ENCODE data around the gene DNAI7. TPM values are rescaled to one million over a fixed set of nuclear protein-coding genes. Genes with fewer than 3 reads are reported as not detected.

Gene DNAI7
- total RNA-seq, 2 donors from 2014 or later, result 1.1 TPM; not detected in 1

- intact Hi-C loops (cut with DNase I), result no loop called here
- DNase-seq (ENCODE audit: low spot score), result no peak
Observed at GRCh38 chr12:25186038-25186787, 8.7 kb downstream of the DNAI7 start.

DNA sequence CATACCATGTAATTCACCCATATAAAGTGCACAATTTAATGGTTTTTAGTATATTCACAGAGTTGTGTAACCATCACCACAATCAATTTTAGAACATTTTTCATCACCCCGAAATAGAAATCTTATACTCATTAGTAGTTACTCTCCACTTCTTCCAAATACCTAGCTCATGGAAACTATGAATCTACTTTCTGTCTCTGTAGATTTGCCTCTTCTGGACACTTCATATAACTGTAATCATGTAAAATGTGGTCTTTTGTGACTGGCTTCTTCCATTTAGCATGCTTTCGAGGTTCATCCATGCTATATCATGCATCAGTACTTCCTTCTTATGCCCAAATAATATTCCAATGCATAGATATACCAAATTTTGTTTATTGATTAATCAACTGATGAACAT is 10.8 kb downstream of the DNAI7 start:
- intact Hi-C loops (cut with DNase I), result no loop called here

GRCh38 chr12:25182765-25183164 is 12.2 kb downstream of the DNAI7 start:
- no peak for DNase-seq (ENCODE audit: low spot score)
- intact Hi-C loops (cut with DNase I), result no loop called here

More for the DNA sequence above, 10.8 kb downstream of the DNAI7 start:
- DNase-seq (ENCODE audit: low spot score), result no peak

DNA sequence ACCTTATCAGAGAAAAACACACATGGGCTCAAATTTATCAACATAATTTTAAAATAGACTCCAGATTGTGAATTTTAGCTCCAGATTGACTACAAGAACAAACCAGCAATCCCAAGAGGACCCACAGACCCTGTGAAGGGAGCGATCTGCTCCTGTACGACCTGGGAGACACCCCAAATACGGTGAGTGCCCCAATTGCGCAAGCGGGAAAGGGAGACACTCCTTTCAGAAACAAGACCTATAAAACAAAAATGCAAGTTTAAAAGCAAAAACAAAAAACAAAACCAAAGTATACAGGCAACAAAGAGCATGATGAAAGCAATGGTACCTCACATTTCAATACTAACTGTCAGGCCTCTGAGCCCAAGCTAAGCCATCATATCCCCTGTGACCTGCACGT is 32.1 kb downstream of the DNAI7 start:
- DNase-seq (ENCODE audit: low spot score), result no peak
- intact Hi-C loops (cut with DNase I), result no loop called here

DNA sequence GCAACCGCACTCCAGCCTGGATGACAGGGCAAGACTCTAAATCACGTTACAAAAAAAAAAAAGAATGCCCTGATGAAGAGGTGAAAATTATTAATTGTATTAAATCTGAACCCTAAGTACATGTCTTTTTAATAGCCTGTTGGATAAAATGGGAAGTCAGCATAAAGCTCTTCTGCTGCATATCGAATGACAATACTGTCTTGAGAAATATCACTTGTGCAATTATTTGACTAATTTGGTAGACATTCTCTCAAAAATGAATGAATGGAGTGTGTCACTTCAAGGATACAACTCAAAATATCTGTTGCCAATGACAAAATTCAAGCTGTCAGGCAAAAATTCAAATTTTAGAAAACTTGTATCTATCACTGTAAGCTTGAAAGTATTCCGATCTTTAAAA is 38.9 kb downstream of the DNAI7 start:
- DNase-seq (ENCODE audit: low spot score), result no peak
- intact Hi-C loops (cut with DNase I), result no loop called here

DNA sequence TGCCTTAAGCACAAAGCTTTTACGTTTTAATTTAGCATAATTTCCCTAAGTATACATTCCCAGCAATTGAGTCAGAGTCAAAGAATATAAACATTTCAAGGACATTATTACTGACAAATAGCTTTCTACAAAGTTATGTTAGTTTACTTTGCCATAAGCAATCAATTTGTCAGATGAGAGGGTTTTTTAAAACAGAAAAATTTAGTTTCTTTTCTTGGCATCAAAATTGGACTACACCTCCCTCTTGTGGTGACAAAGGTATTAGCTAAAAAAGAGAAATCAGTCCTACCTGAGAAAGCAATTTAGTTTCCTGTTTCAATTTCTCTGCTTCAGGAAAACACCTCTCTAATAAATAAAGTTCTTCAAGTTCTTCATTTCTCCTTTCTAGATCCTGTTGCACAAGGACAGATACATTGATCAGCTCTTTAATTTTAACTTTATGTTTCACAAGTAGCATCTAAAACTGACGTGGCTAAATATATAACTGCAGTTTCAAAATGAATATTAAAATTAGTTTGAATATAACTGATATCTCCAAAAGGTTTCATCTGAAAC is 39.9 kb downstream of the DNAI7 start:
- no peak for DNase-seq (ENCODE audit: low spot score)
- intact Hi-C loops (cut with DNase I), result no loop called here

GRCh38 chr12:25152055-25152454 is 42.9 kb downstream of the DNAI7 start:
- intact Hi-C loops (cut with DNase I), result no loop called here
- DNase-seq (ENCODE audit: low spot score), result no peak

DNA sequence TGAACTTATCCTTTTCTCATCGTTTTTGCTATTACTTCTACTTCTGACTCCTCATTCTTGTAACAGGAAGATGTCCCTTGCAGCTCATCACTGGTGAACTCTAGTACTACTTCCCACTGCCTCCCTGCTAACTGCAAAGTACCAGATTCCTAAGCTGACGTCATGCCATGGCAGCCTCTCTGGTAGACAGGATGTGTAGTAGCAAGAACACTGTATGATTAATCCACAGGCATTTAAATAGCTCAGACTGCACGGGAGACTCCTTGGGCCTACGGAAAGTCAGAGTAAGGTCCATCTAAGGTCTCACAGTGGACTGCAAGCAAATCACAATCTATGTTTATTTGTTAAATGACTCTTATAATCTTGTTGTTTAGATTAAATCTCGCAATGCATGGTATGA is 43.5 kb downstream of the DNAI7 start:
- intact Hi-C loops (cut with DNase I), result no loop called here
- peak; percentile 89 for DNase-seq (ENCODE audit: low spot score)

DNA sequence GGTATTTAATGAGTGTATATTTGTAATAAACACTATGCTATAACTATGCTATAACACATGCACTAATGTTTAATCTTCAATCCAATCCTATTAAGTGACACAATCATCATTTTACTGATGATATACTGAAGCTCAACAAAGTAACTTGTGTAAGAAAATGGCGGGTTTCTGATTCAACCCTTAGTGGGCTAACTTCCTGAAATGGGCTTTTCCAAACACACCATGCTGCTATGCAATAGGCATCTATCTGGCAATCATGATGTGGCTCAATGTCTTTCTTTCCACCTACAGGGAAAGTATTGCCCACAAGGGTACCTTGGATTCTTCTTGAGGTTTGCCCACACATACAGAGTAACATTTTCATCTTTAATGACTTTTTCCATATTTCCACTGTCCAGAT is 48.3 kb downstream of the DNAI7 start:
- no peak for DNase-seq (ENCODE audit: low spot score)
- intact Hi-C loops (cut with DNase I), result no loop called here

DNA sequence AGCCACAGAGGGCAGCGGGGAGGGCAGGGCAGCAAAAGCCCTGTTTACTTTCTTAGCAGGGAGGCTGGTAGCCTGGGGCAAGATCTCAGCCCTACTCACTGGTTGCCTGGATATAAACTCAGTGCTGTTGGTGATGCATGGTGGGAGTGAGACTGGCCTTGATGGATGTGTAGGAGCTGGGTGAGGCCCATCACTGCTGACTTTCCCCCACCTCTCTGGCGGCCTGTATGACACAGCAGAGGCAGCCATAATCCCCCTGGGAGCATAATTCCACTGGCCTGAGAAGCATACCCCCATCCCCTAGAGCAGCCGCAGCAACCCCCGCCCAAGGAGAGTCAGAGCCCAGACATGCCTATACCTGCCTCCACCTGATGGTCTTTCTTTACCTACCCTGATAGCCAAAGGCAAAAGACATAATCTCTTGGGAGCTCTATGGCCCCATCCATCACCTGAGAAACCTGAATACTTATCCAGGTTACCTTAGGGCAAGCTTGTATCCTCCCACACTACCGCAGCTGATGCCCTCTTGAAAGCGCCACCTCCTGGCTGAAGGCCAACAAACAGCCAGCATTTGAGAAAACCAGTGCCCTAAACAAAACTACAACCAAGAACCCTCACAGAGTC is 59.3 kb downstream of the DNAI7 start:
- intact Hi-C loops (cut with DNase I), result loop anchor here in 1 of 2 donors (10.0 kb wide), 1 partner anchor 151 kb away; no protein-coding TSS in a partner anchor
- DNase-seq (ENCODE audit: low spot score), result no peak

- intact Hi-C loops (cut with DNase I), result loop anchor here in 1 of 2 donors (10.0 kb wide), 1 partner anchor 146 kb away; no protein-coding TSS in a partner anchor
- DNase-seq (ENCODE audit: low spot score), result no peak
Observed at GRCh38 chr12:25131270-25131669, 63.7 kb downstream of the DNAI7 start.

GRCh38 chr12:25130741-25131188 is 64.2 kb downstream of the DNAI7 start:
- DNase-seq (ENCODE audit: low spot score), result no peak
- intact Hi-C loops (cut with DNase I), result loop anchor here in 1 of 2 donors (10.0 kb wide), 1 partner anchor 146 kb away; no protein-coding TSS in a partner anchor

GRCh38 chr12:25126746-25127145 is 68.2 kb downstream of the DNAI7 start:
- intact Hi-C loops (cut with DNase I), result loop anchor here in 1 of 2 donors (10.0 kb wide), 1 partner anchor 132 kb away; no protein-coding TSS in a partner anchor

GRCh38 chr12:25126101-25126500 is 68.9 kb downstream of the DNAI7 start:
- intact Hi-C loops (cut with DNase I), result loop anchor here in 1 of 2 donors (10.0 kb wide), 1 partner anchor 131 kb away; no protein-coding TSS in a partner anchor
- no peak for DNase-seq (ENCODE audit: low spot score)

More at GRCh38 chr12:25126746-25127145, 68.2 kb downstream of the DNAI7 start:
- no peak for DNase-seq (ENCODE audit: low spot score)

DNA sequence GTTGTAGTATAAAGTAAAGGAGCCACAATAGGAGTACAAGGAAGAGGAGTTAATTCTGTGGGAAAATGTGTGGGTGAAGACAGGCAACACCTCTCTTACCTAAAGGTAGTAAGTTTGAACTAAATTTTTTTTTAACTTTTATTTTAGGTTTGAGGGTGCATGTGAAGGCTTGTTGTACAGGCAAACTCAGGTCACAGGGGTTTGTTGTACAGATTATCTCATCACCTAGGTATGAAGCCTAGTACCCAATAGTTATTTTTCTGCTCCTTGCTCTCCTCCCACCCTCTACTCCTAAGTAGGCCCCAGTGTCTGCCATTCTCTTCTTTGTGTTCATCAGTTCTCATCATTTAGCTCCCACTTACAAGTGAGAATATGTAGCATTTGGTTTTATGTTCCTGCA is 70.5 kb downstream of the DNAI7 start:
- DNase-seq (ENCODE audit: low spot score), result no peak
- intact Hi-C loops (cut with DNase I), result loop anchor here in 1 of 2 donors (10.0 kb wide), 1 partner anchor 130 kb away; no protein-coding TSS in a partner anchor

GRCh38 chr12:25123126-25123525 is 71.8 kb downstream of the DNAI7 start:
- no peak for DNase-seq (ENCODE audit: low spot score)
- intact Hi-C loops (cut with DNase I), result loop anchor here in 1 of 2 donors (10.0 kb wide), 1 partner anchor 128 kb away; no protein-coding TSS in a partner anchor

GRCh38 chr12:25121916-25122315 is 73.0 kb downstream of the DNAI7 start:
- DNase-seq (ENCODE audit: low spot score), result no peak
- intact Hi-C loops (cut with DNase I), result loop anchor here in 1 of 2 donors (10.0 kb wide), 1 partner anchor 127 kb away; no protein-coding TSS in a partner anchor

DNA sequence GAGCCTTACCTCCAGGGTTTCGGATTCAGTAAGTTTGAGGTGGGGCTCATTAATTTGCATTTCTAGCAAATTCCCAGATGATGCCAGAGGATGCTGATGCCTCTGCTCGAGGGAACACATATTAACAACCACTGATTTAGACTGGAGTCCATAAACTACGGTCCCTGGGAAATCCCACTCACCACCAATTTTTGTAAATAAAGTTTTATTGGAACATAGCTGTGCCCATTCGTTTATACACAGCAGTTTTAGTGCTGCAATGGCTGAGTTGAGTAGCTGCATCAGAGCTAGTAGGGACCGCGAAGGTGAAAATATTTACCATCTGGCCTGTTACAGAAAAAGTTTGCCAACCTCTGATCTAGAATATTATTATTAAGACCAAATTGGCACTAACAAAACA is 73.8 kb downstream of the DNAI7 start:
- no peak for DNase-seq (ENCODE audit: low spot score)
- intact Hi-C loops (cut with DNase I), result loop anchor here in 1 of 2 donors (10.0 kb wide), 1 partner anchor 126 kb away; no protein-coding TSS in a partner anchor

DNA sequence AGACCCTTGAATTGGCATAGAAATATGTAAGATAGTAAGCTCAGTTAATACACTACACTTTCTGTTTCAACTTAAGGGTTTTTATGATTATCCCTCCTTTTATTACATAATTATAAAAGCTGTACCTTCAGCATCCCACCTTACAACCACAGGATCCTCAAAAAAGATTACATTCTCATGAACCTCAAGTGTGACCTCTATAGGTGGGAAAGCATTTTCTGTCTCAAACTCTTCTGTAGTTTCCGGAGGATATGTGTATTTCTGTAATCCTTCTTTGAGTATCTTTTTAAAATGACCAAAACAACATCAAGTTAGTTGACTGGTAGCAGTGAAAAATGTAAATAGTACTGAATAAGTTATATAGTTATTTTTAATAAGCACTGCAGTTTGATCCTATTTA is 75.9 kb downstream of the DNAI7 start:
- intact Hi-C loops (cut with DNase I), result no loop called here
- DNase-seq (ENCODE audit: low spot score), result no peak

DNA sequence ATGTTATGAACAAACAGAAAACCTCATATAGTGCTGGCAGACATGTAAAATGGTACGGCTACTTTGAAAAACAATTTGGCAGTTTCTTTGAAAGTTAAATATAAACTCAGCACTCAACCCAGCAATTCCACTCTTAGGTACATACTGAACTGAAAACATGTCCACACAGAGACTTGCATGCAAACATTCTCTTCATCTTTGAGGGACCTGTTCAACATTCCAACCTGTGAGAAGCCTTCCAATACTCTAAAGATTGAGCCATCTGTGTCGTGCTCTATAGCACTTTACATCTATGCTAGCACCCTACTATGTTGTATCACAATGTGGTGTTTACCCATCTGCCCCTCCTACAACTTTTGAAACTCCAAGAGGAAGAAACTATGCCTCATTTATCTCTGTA is 79.3 kb downstream of the DNAI7 start:
- no peak for DNase-seq (ENCODE audit: low spot score)
- intact Hi-C loops (cut with DNase I), result no loop called here
